ENCODE results near the gene NDST1. TPM values are rescaled to one million over a fixed set of nuclear protein-coding genes. Genes with fewer than 3 reads are reported as not detected.

Gene NDST1
- total and polyA plus RNA-seq, 2 of the 8 experiments (the other 6 are each of a cell fraction or from before 2014, with no cell fraction given): 27.0 to 72.0 TPM

DNA sequence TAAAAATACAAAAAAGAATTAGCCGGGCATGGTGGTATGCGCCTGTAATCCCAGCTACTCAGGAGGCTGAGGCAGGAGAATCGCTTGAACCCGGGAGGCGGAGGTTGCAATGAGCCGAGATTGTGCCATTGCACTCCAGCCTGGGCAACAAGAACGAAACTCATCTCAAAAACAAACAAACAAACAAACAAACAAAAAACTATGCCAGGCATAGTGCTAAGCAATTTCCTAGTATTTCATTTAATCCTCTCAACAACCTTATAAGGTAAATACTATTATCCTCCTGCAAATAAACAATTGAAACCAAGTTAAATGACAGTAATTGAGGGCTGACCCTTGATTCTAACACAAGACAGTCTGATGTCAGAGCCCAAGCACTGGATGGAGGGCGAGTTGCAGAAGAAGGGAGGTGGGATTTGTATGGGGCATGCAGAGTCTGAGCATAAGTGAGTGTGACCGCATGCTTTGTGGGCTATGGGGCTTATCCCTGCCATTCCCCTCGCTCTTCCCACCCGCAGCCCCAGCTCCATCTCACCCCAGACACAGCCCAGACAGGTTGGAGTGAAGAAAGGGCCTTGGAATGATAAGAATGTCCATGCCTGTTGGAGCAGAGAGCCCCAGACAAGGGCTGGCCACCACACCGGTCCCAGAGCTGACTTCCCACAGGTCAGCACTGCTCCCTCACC lies 34.1 kb upstream of the NDST1 start:
- Histone ChIP-seq H2BK12ac (ENCODE audit: low read depth, low read length) (peak overlapping the region; percentile 35; the same call in 1 of the 2 replicates), H3K79me2 (ENCODE audit: control insufficient read depth in 1 of 2, insufficient read depth in 2 of 2, low read length in 2 of 2) (no peaks in the 10 kb centered on the region), H3K27ac (ENCODE audit: low read depth, low read length) (no peak overlapping the region), H2AFZ (ENCODE audit: low read length) (no peak overlapping the region), H3K4me2 (ENCODE audit: insufficient read depth in 1 of 2, low read depth in 2 of 2, low read length in 2 of 2) (peak overlapping the region in 1 of 2 experiments; percentile 12; a peak in 1 of 4 replicates), H2BK5ac (ENCODE audit: low read depth, low read length) (peak overlapping the region; percentile 55; the same call in 1 of the 2 replicates), H3K23ac (ENCODE audit: insufficient read length) (no peak overlapping the region), H3K4me1 (replicated peaks in 1 of 4; ENCODE audit: control insufficient read depth in 3 of 4, insufficient read depth in 4 of 4, low read length in 3 of 4) (peaks cover 0 to 18% (median 5%) of the 10 kb centered on the region in 4 experiments; a peak in 6 of 7 replicates), H3K14ac (ENCODE audit: insufficient read length) (no peak overlapping the region), H4K5ac (ENCODE audit: insufficient read length, low read depth, low read length) (peak overlapping the region; percentile 2), H3K23me2 (ENCODE audit: low read depth, low read length) (peaks cover 2% of the 10 kb centered on the region; the same call in 1 of the 2 replicates), H4K8ac (ENCODE audit: extremely low read depth, insufficient read depth, low read length) (no peak overlapping the region; the same call in 1 of the 2 replicates), H4K91ac (replicated peaks; ENCODE audit: insufficient read length, low read length) (no peak overlapping the region), H2BK15ac (ENCODE audit: low read length) (peak overlapping the region; percentile 55), H3K9ac (replicated peaks in 1 of 4; ENCODE audit: extremely low read depth in 1 of 4, low read depth in 3 of 4, low read length in 3 of 4) (no peak overlapping the region; a peak in 1 of 7 replicates), H3K18ac (ENCODE audit: extremely low read depth, low read length) (peak overlapping the region; percentile 15), H2BK20ac (ENCODE audit: low read length) (peak overlapping the region; percentile 74; the same call in 1 of the 2 replicates), H3K4me3 (ENCODE audit: extremely low read depth in 1 of 4, insufficient read depth in 2 of 4, low read depth in 3 of 4, low read length in 4 of 4) (no peak overlapping the region), H3K36me3 (ENCODE audit: control insufficient read depth in 2 of 4, insufficient read depth in 4 of 4, low read length in 3 of 4) (no peaks in the 10 kb centered on the region), H3K27me3 (replicated peaks in 1 of 4; ENCODE audit: control insufficient read depth in 3 of 4, extremely low read depth in 1 of 4, insufficient read depth in 3 of 4, low read length in 3 of 4) (no peaks in the 10 kb centered on the region), H3K79me1 (ENCODE audit: low read depth, low read length) (no peaks in the 10 kb centered on the region), H4K20me1 (replicated peaks in 1 of 2; ENCODE audit: control insufficient read depth in 1 of 2, insufficient read depth in 2 of 2, low read length in 2 of 2) (no peaks in the 10 kb centered on the region), H2BK120ac (replicated peaks; ENCODE audit: low read depth, low read length) (no peak overlapping the region), H3K56ac (replicated peaks; ENCODE audit: insufficient read length, low read depth, low read length) (no peak overlapping the region), H3K4ac (replicated peaks; ENCODE audit: insufficient read length, low read depth, low read length) (no peak overlapping the region), H2AK5ac (ENCODE audit: low read depth, low read length) (0 out of 2 replicates have a peak overlapping the region, but pooled peaks have one; percentile 56), H3K9me3 (ENCODE audit: insufficient read depth in 2 of 2, low read depth in 1 of 2, low read length in 1 of 2) (no peaks in the 10 kb centered on the region)
- peak in 1 of 2 experiments; percentile 82 for DNase-seq (ENCODE audit: low read depth in 1 of 2, low spot score in 2 of 2)
- FAIRE-seq: no peak
- 78% methylated on average over 12 of the region's 12 CpGs; no CpG with 5 or more reads in 1 of the 2 experiments for WGBS, 2 experiments (ENCODE audit: extremely low coverage in 1 of 2, insufficient coverage in 1 of 2, insufficient read length in 1 of 2, insufficient replicate concordance in 2 of 2, low coverage in 1 of 2, low lambda C conversion rate in 2 of 2, missing lambda C conversion rate in 1 of 2)
- ChIA-PET CTCF (ENCODE audit: partially characterized antibody) (interaction anchor here (0.6 to 2.9 kb wide), 19 partner anchors 8 to 909 kb away, joined by 3 to 12 read pairs (median 4); no protein-coding TSS in a partner anchor), POLR2A (ENCODE audit: partially characterized antibody) (interaction anchor here (0.6 to 4.5 kb wide), 12 partner anchors 9 to 135 kb away, joined by 3 to 29 read pairs (median 4); partner anchors contain the start of gene RPS14)
- no peak for TF ChIP-seq SIN3A (conservative IDR thresholded peaks at IDR 0.05 in 1 of 2, IDR thresholded peaks at IDR 0.05 in 1 of 2; ENCODE audit: low read depth in 1 of 2, low read length in 2 of 2)
- TF ChIP-seq HDAC2 (IDR thresholded peaks at IDR 0.05; ENCODE audit: borderline replicate concordance in 1 of 2, low read depth in 2 of 2, low read length in 2 of 2): no peak
- TF ChIP-seq TEAD4 (IDR thresholded peaks at IDR 0.05; ENCODE audit: low read depth, low read length): peak; percentile 93
- TF ChIP-seq CHD1 (IDR thresholded peaks at IDR 0.05; ENCODE audit: low read depth, low read length): no peak
- TF ChIP-seq, protein P1, sequence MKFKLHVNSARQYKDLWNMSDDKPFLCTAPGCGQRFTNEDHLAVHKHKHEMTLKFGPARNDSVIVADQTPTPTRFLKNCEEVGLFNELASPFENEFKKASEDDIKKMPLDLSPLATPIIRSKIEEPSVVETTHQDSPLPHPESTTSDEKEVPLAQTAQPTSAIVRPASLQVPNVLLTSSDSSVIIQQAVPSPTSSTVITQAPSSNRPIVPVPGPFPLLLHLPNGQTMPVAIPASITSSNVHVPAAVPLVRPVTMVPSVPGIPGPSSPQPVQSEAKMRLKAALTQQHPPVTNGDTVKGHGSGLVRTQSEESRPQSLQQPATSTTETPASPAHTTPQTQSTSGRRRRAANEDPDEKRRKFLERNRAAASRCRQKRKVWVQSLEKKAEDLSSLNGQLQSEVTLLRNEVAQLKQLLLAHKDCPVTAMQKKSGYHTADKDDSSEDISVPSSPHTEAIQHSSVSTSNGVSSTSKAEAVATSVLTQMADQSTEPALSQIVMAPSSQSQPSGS (IDR thresholded peaks at IDR 0.05; ENCODE audit: low read length): no peak
- TF ChIP-seq, protein P2, sequence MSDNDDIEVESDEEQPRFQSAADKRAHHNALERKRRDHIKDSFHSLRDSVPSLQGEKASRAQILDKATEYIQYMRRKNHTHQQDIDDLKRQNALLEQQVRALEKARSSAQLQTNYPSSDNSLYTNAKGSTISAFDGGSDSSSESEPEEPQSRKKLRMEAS (IDR thresholded peaks at IDR 0.05): peak; percentile 50; the same call in 1 of the 2 replicates
- TF ChIP-seq TBP (IDR thresholded peaks at IDR 0.05; ENCODE audit: low read depth, low read length): peak; percentile 31; the same call in 1 of the 2 replicates
- peak; percentile 43 for TF ChIP-seq CTBP2 (IDR thresholded peaks at IDR 0.05; ENCODE audit: borderline replicate concordance, insufficient read depth, insufficient read length, low read length)
